Liver (tissue), 9 donors: Measurements from ENCODE around the gene MRPS18C. TPM values are rescaled to one million over a fixed set of nuclear protein-coding genes. Genes with fewer than 3 reads are reported as not detected.

ENCODE experiments used
- DNase-seq: peaks from one replicate; pipeline ENCODE4 v3.0.0-alpha.2; 2017; ENCODE audit warnings: low spot score
- H3K27ac ChIP-seq, 2 donors: one replicate each; pipeline ENCODE4 v1.7.0; 2013; ENCODE audit warnings: inconsistent platforms in 2 of 2, low read length in 2 of 2, control low read depth in 1 of 2, low read depth in 1 of 2, mild to moderate bottlenecking in 1 of 2
- H3K27me3 ChIP-seq, 4 donors: one replicate each; pipeline versions ENCODE4 v1.6.1 to v1.7.0; 2013; ENCODE audit warnings: low read length in 3 of 4, inconsistent platforms in 1 of 4, mild to moderate bottlenecking in 1 of 4, moderate library complexity in 1 of 4; ENCODE audit not compliant: control insufficient read depth in 4 of 4, insufficient read depth in 4 of 4
- H3K36me3 ChIP-seq, 4 donors: one replicate each; pipeline versions ENCODE4 v1.6.1 to v1.7.0; 2013; ENCODE audit warnings: low read length in 3 of 4, mild to moderate bottlenecking in 3 of 4, low read depth in 1 of 4, moderate library complexity in 1 of 4; ENCODE audit not compliant: control insufficient read depth in 4 of 4, insufficient read depth in 3 of 4
- H3K4me1 ChIP-seq, 4 donors: one replicate each; pipeline versions ENCODE4 v1.6.1 to v1.7.0; 2013; ENCODE audit warnings: low read length in 3 of 4, mild to moderate bottlenecking in 3 of 4, moderate library complexity in 1 of 4; ENCODE audit not compliant: control insufficient read depth in 4 of 4, insufficient read depth in 4 of 4
- H3K4me3 ChIP-seq, 3 donors: one replicate each; pipeline versions ENCODE4 v1.6.1 to v1.7.0; 2013; ENCODE audit warnings: low read length in 3 of 3, control low read depth in 1 of 3, low read depth in 1 of 3, mild to moderate bottlenecking in 1 of 3
- H3K9ac ChIP-seq, 2 donors: one replicate each; pipeline ENCODE4 v1.7.0; 2013; ENCODE audit warnings: low read length in 2 of 2, mild to moderate bottlenecking in 2 of 2, moderate library complexity in 2 of 2, control low read depth in 1 of 2, low read depth in 1 of 2
- H3K9me3 ChIP-seq, 4 donors: one replicate each; pipeline versions ENCODE4 v1.6.1 to v1.7.0; 2013; ENCODE audit warnings: low read length in 3 of 4; ENCODE audit not compliant: control insufficient read depth in 4 of 4
- ATF3 ChIP-seq: IDR thresholded peaks from 2 replicates; pipeline ENCODE4 v1.6.1; 2016; ENCODE audit warnings: antibody characterized with exemption
- FOXA1 ChIP-seq: IDR thresholded peaks from 2 replicates; pipeline ENCODE4 v1.6.1; 2016; ENCODE audit warnings: antibody characterized with exemption
- FOXA2 ChIP-seq: IDR thresholded peaks from 2 replicates; pipeline ENCODE4 v1.6.1; 2016; ENCODE audit warnings: antibody characterized with exemption
- GABPA ChIP-seq, 2 donors: IDR thresholded peaks in 1 of 2; conservative IDR thresholded peaks in 1 of 2; 2 replicates each; pipeline ENCODE4 v1.6.1; 2016; ENCODE audit warnings: antibody characterized with exemption in 2 of 2, mild to moderate bottlenecking in 1 of 2, moderate library complexity in 1 of 2
- HNF4A ChIP-seq, 2 donors: conservative IDR thresholded peaks; 2 replicates each; pipeline ENCODE4 v1.6.1; 2016; ENCODE audit warnings: antibody characterized with exemption in 2 of 2, mild to moderate bottlenecking in 2 of 2
- HNF4G ChIP-seq: IDR thresholded peaks from 2 replicates; pipeline ENCODE4 v1.6.1; 2016; ENCODE audit warnings: antibody characterized with exemption
- JUND ChIP-seq, 2 donors: IDR thresholded peaks; 2 replicates each; pipeline ENCODE4 v1.6.1; 2016; ENCODE audit warnings: antibody characterized with exemption in 2 of 2
- RAD21 ChIP-seq, 2 donors: IDR thresholded peaks; 2 replicates each; pipeline ENCODE4 v1.6.1; 2016; ENCODE audit warnings: antibody characterized with exemption in 2 of 2, mild to moderate bottlenecking in 2 of 2
- SP1 ChIP-seq: IDR thresholded peaks from 2 replicates; pipeline ENCODE4 v1.6.1; 2018; ENCODE audit warnings: antibody characterized with exemption, mild to moderate bottlenecking
- TAF1 ChIP-seq: conservative IDR thresholded peaks from 2 replicates; pipeline ENCODE4 v1.6.1; 2016; ENCODE audit warnings: antibody characterized with exemption, mild to moderate bottlenecking
- YY1 ChIP-seq: IDR thresholded peaks from 2 replicates; pipeline ENCODE4 v1.6.1; 2016; ENCODE audit warnings: antibody characterized with exemption, mild to moderate bottlenecking
- ZBTB33 ChIP-seq: IDR thresholded peaks from 2 replicates; pipeline ENCODE4 v1.6.1; 2016; ENCODE audit warnings: antibody characterized with exemption
- WGBS: extraction: QIAGEN DNeasy Blood & Tissue Kit; methylation state at CpG from one replicate; pipeline ENCODE4 v1.1.7; 2013; 5-methylcytosine and 5-hydroxymethylcytosine counted together
- polyA plus RNA-seq, 2 donors: library from polyadenylated mRNA; stranded (reverse) in 1 of 2; unstranded in 1 of 2; fragments of 200-250 nt in 1 of 2; fragments of >200 nt in 1 of 2; fragmentation: Nextera tagmentation in 1 of 2; extraction: Ambion mirVana in 1 of 2; gene quantifications; one replicate each; pipeline versions ENCODE4 v1.2.1 to v1.2.3, GENCODE V29; 2013 to 2015
- total RNA-seq, 2 donors: library from RNA; depleted of rRNA; stranded (reverse); fragments of >200 nt; gene quantifications; one replicate each; pipeline ENCODE4 v1.2.3, GENCODE V29; 2014
- TF ChIP-seq, protein P1 (sequence below): fragments of 150-350 bp; IDR thresholded peaks from 2 replicates; pipeline ENCODE4 v1.5.1; 2017; ENCODE audit warnings: improper control_type of control experiment, low read depth, low read length; ENCODE audit not compliant: missing input control
- TF ChIP-seq, protein P2 (sequence below): IDR thresholded peaks from 2 replicates; pipeline ENCODE4 v1.6.1; 2016; ENCODE audit warnings: antibody characterized with exemption
- donor health status: healthy.
- donor health status: healthy.
- donor health status: healthy.
- donor health status: healthy.
- donor health status: healthy.

Gene MRPS18C
- total and polyA plus RNA-seq, 4 donors, result 12.2 to 97.3 (median 17.1) TPM

DNA sequence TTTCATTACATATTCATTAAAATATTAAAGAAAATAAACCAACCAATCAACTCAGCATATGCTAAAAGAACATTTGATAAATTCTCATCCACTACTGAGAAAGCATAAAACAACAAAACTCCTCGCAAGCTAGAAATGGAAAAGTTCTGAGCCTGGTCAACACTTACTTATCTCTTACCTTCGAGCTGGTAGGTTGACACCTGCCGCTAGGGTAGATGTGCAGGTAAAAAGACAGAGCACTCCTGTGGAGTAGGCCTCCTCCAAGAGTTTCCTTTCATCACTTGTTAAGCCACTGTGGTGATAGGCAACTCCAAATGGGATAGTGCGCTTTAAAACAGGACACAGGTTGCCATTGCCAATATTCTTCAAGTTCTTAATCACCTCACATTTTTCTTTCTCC is 19.2 kb upstream of the MRPS18C start:
- H3K4me1 ChIP-seq, result no peaks in the 10 kb centered on the region
- no peak for DNase-seq
- no peaks in the 10 kb centered on the region for H3K9me3 ChIP-seq
- no peak overlapping the region for H3K27ac ChIP-seq
- WGBS, result 93% methylated on average over 4 of the region's 4 CpGs
- no peak overlapping the region for H3K4me3 ChIP-seq
- peaks cover 5 to 34% (median 20%) of the 10 kb centered on the region in 4 donors for H3K36me3 ChIP-seq
- no peaks in the 10 kb centered on the region for H3K27me3 ChIP-seq
- H3K9ac ChIP-seq, result no peak overlapping the region
- TF ChIP-seq FOXA2 (no peak), SP1 (no peak), FOXA1 (no peak), GABPA (IDR thresholded peaks at IDR 0.05 in 1 of 2, conservative IDR thresholded peaks at IDR 0.05 in 1 of 2) (no peak), TAF1 (no peak), RAD21 (IDR thresholded peaks at IDR 0.05) (no peak), ATF3 (no peak), HNF4A (conservative IDR thresholded peaks at IDR 0.05) (no peak), ZBTB33 (no peak)
- TF ChIP-seq, protein P1, sequence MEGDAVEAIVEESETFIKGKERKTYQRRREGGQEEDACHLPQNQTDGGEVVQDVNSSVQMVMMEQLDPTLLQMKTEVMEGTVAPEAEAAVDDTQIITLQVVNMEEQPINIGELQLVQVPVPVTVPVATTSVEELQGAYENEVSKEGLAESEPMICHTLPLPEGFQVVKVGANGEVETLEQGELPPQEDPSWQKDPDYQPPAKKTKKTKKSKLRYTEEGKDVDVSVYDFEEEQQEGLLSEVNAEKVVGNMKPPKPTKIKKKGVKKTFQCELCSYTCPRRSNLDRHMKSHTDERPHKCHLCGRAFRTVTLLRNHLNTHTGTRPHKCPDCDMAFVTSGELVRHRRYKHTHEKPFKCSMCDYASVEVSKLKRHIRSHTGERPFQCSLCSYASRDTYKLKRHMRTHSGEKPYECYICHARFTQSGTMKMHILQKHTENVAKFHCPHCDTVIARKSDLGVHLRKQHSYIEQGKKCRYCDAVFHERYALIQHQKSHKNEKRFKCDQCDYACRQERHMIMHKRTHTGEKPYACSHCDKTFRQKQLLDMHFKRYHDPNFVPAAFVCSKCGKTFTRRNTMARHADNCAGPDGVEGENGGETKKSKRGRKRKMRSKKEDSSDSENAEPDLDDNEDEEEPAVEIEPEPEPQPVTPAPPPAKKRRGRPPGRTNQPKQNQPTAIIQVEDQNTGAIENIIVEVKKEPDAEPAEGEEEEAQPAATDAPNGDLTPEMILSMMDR, result no peak

DNA sequence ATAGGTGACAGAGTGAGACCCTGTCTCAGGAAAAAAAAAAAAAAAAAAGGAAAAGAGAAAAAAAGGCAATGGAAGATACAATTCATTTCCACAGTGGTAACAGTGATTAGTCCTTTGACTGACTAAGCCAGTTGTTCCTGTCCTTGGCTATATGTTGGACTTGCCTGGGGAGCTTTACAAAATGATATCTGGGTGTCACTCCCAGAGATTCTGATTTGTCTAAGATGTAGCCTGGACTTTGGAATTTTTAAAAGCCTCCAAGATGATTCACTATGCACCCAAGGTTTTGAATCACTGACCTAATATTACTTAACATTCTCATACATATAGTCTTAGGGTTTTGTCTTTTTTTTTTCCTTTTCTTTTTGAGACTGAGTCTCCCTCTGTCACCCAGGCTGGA is 17.1 kb upstream of the MRPS18C start:
- no peak for DNase-seq
- peaks cover 7 to 34% (median 28%) of the 10 kb centered on the region in 4 donors for H3K36me3 ChIP-seq

DNA sequence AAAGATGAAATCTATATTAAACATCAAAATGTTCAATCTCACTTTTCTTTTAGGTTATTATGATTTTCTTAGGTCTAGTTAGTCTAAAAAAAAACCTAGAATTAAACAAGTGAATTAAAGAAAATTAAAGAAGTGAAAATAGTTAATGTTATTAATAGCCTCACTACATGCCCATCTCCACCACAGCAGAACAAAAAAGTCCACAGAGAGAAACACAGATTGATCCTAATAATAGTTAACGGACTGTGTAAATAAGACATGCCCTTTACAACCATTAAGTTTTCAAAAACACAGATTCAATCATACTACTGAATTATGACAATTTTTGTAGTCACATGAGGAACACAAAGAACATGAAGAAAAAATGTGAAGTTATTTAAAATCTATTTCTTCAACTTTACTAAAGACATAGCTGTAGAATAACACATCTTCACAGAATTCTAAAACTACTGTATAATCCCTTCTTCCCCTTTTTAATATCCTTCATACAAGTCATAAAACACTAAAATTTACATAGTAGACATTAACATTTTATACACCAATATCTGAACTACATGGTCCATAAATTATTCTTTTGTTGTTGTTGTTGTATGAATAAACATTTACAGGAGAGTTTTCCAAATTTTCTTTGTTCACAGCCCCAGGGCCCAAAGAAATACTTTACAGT is 15.6 kb upstream of the MRPS18C start:
- Histone ChIP-seq H3K4me1 (no peaks in the 10 kb centered on the region), H3K27me3 (no peaks in the 10 kb centered on the region), H3K9ac (no peak overlapping the region), H3K4me3 (no peak overlapping the region), H3K36me3 (peaks cover 8 to 37% (median 30%) of the 10 kb centered on the region in 4 donors), H3K27ac (no peak overlapping the region), H3K9me3 (no peaks in the 10 kb centered on the region)
- 91% methylated on average over 1 of the region's 1 CpG for WGBS
- no peak for TF ChIP-seq YY1
- no peak for TF ChIP-seq HNF4G
- TF ChIP-seq ATF3, result no peak
- TF ChIP-seq TAF1, result no peak
- no peak for TF ChIP-seq JUND (IDR thresholded peaks at IDR 0.05)
- TF ChIP-seq, protein P1, result no peak
- no peak for DNase-seq

More for the DNA sequence above, 17.1 kb upstream of the MRPS18C start:
- no peak overlapping the region for H3K27ac ChIP-seq
- TF ChIP-seq RAD21 (IDR thresholded peaks at IDR 0.05), result no peak
- TF ChIP-seq, protein P2, sequence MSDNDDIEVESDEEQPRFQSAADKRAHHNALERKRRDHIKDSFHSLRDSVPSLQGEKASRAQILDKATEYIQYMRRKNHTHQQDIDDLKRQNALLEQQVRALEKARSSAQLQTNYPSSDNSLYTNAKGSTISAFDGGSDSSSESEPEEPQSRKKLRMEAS, result no peak
- TF ChIP-seq GABPA (IDR thresholded peaks at IDR 0.05 in 1 of 2, conservative IDR thresholded peaks at IDR 0.05 in 1 of 2), result no peak
- TF ChIP-seq JUND (IDR thresholded peaks at IDR 0.05), result no peak
- H3K9me3 ChIP-seq, result no peaks in the 10 kb centered on the region
- H3K9ac ChIP-seq, result no peak overlapping the region
- no peaks in the 10 kb centered on the region for H3K4me1 ChIP-seq
- H3K4me3 ChIP-seq, result no peak overlapping the region
- H3K27me3 ChIP-seq, result no peaks in the 10 kb centered on the region
